Activated CD8-positive, alpha-beta memory T cell treated with anti-CD3 and anti-CD28 coated beads for 1 hour (primary cell): ENCODE data around the gene STARD3NL.
"Not testable (repeated sequence)": the region's sequence is repeated elsewhere in the genome, so short reads cannot be mapped to it uniquely, and the experiment has no call there.

ENCODE experiments used
- DNase-seq, 2 donors: peaks; one replicate each; pipeline ENCODE4 v3.0.0-alpha.2; 2020; ENCODE audit warnings: low read depth in 1 of 2; ENCODE audit errors: extremely low read depth in 1 of 2

Gene STARD3NL, protein sequence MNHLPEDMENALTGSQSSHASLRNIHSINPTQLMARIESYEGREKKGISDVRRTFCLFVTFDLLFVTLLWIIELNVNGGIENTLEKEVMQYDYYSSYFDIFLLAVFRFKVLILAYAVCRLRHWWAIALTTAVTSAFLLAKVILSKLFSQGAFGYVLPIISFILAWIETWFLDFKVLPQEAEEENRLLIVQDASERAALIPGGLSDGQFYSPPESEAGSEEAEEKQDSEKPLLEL

DNA sequence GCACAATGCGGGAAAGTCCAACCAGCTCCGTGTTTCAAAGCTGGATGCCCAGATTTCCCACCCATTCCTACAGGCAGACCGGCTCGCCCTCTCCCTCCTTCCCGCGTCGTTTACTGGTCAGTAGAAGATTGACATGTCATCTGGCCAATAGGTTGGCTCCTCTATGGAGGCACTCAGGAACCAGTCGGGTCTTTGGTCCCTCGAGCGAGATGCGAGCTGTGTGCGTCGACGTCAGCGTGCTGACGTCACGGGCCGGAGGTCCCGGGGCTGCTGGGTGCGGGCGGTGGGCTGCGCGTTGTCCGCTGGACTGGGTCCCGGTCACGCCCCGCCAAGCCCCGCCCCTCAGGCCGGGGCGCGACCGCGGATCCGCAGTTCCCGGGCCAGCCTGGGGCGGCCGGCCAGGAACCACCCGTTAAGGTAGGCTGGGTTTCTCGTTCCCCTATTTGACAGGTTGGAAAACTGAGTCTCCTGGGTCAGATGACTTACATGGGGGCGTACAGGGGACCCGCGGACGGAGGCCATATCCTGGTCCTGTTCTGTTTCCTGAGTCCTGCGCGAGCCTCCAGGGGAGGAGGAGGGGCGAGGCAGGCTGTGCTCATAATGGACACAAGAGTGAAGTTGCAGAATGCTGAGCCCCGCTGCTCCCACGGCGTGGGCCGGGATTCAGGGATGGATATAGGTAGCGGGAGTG lies at the start of gene STARD3NL:
TSS of gene STARD3NL (plus strand) at position 242 of the 691 bp plus-strand sequence. CDS start 29,260 bp downstream, outside the sequence.
- peak; percentile 70 to 82 for DNase-seq

DNA sequence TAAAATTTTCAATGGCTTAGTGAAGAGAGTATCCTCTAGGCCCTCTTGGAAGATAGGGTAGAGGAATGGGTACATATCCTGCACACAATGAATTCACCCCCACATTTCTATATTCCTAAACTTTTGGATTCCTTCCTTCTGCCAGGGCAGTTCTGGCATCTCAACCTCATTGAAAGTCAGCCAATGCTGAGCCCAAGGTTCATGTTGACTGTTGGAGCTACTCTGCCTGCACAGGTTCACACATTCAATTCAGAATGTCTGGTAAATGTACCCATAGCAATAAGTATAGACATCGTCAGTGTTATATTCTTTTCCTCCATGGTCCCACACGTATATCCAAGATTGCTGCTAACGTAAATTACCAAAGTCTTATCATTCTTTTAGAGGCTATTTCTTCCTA lies 48.9 kb upstream of the STARD3NL start:
- no peak for DNase-seq

DNA sequence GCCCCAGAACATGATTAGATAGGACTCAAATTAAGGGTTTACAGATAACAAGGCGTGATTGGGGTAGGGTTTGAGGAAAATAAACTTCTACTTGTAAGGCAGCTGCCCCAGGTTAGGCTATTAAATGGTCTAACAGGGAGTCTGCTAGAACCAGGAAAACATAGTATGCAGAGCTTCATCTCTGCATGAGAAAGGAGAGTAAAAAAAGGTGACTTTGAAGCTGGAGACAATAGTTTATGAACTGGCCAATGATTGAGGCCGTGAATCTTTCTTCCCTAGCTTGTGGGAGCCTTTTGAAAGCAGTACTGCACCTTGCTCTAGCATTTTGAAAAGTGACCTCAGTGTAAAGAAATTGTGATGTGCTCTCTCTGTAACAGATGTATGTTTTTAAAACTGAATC lies 48.5 kb upstream of the STARD3NL start:
- DNase-seq = no peak

DNA sequence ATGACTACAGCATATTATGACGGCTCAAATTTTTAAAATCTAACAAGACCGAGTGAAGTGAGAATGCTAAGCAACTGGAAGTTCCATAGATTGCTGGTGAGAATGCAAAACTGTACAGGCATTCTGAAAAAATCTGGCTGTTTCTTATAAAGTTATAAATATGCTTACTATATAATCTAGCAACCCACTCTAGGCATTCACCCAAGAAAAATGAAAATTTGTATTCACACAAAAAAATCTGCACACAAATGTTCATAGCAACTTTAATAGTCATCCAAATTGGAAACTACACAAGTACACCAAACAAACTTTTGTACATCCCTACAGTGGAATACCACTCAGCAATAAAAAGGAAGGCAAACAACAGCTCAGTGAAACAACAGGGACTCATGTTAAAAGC lies 39.9 kb upstream of the STARD3NL start:
- DNase-seq = no peak

DNA sequence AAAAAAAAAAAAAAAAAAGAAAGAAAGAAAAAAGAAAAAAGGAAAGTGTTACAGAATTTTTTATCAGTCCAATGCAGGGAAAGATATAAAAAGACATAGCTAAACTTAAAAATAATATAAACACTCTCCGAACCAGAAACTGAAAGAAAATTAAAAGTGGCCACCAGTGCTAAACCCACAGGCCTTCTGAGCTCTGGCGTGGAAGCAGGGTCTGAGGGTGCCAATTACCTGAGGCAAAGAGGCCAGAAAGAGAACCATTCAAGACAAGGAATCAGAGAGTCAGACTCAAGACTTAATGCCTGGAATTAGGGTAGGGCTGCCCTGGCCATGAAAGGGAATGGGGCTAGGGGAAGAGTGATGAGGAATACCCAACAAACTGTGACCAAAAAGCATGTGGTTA lies 36.9 kb upstream of the STARD3NL start:
- no peak for DNase-seq

DNA sequence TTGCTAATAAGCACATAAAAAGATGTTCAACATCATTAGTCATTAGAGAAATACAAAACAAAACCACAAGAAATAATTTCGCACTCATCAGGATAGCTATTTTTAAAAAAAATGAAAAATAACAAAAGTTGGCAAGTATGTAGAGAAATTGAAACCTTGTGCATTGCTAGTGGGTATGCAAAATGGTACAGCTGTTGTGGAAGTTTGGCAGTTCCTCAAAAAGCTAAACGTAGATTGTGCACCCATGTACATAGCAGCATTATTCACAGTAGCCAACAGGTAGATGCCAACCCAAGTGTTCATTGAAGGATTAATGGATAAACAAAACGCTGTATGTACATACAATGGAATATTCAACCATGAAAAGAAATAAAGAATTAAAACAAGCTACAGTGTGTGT lies 35.3 kb upstream of the STARD3NL start:
- DNase-seq = no peak

DNA sequence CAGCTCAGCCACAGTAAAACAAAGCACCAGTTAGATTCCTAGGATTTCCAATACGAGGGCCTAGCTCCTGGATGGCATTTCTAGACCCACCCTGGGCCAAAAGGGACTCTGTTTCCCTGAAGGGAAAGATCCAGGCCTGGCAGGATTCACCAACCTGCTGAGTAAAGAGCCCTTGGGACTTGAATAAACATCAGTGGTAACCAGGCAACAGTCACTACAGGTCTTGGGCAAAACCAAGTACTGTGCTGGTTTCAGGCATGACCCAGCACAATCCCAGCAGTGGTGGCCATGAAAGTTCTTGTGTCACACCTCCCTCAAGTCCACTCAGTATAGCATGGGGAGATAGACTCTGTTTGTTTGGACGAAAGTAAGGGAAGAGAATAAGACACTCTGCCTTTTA lies 31.0 kb upstream of the STARD3NL start:
- no peak for DNase-seq

DNA sequence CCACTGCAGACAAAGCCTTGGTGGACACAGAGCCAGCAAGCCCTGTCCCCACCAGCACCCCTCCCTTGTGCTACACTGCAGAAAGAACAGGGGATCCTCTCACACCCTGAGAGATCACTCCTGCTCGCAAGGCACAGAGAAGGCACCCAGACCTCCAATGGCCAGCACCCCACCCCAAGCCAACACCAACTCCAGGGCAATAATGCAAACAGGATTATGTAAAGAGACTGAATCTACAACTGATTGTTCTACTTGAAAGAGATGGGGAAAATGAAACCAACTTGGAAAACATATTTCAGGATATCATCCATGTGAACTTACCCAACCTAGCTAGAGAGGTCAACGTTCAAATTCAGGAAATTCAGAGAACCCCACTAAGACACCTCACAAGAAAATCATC lies 26.5 kb upstream of the STARD3NL start:
- no peak for DNase-seq

DNA sequence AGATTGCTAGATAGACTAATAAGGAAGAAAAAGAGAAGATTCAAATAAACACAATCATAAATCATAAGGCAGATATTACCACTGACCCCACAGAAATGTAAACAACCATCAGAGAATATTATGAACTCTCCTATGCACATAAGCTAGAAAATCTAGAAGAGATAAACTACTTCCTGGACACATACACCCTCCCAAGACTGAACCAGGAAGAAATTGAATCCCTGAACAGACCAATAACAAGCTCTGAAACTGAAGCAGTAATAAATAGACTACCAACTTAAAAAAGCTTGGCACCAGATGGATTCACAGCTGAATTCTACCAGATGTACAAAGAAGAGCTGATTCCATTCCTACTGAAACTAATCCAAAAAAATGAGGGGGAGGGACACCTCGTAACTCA lies 24.5 kb upstream of the STARD3NL start:
- no peak for DNase-seq

DNA sequence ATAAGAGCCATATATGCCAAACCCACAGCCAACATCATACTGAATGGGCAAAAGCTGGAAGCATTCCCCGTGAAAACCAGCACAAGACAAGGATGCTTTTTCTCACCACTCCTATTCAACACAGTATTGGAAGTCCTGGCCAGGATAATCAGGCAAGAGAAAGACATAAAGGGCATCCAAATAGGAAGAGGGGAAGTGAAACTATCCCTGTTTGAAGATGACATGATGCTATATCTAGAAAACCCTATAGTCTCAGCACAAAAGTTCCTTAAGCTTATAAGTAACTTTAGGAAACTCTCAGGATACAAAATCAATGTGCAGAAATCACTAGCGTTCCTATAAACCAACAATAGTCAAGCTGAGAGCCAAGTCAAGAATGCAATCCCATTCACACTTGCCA lies 23.8 kb upstream of the STARD3NL start:
- DNase-seq = no peak

DNA sequence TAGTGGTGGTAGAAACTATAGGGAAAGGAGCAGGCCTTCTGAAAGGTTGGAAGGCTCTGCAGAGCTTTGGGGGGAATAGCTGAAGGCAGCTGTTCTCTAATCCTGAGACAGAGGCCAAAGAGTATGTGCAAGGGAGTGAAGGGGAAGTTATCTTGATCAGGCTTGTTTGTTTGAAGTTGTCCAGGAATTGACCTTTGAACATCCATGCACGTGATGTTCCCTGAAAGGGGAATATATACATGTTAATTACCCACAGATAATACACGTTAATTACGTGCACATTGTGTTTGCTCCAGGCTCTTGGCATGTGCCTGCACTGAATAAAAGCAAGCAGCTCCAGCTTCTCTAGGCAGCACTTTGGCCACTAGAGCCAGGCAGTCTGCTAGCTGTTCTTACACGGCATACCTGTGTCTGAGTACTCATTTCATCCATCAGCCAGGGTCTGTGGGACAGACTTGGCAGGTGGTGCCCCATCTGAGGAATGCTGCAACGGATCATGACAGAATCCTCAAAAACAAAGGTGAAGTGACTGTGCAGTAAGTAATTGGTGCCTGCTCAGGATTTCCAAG lies 18.0 kb upstream of the STARD3NL start:
- no peak for DNase-seq

DNA sequence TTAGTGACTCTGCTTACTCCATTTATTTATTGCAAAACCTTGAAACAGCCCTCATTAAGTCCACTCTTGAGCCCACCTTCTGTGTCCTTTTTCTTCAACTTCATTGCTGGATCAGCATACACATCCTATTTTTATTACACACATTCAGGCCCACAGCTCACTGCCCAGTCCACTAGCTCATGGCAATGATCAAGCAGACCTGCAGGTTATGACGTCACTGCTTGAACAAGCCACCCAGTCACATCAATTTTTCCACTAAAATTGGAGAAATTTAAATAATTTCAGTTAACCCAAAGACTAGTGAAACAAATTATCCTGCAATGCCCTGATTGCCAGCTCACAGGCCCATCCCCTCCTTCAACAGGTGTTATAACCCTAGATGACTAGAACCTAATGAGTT lies 16.0 kb upstream of the STARD3NL start:
- no peak for DNase-seq

DNA sequence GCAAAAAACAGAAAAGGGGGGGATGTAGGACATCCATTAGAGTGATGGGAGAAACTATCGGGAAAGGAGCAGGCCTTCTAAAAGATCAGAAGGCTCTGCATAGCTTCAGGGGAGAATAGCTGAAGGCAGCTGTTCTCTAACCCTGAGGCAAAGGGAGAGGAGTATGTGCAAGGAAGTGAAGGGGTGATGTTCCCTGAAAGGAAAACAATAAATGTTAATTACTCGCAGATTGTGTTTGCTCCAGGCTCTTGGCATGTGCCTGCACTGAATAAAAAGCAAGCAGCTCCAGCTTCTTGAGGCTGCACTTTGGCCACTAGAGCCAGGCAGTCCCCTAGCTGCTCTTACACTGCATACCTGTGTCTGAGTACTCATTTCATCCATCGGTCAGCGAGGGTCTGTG lies 14.4 kb upstream of the STARD3NL start:
- DNase-seq = no peak

DNA sequence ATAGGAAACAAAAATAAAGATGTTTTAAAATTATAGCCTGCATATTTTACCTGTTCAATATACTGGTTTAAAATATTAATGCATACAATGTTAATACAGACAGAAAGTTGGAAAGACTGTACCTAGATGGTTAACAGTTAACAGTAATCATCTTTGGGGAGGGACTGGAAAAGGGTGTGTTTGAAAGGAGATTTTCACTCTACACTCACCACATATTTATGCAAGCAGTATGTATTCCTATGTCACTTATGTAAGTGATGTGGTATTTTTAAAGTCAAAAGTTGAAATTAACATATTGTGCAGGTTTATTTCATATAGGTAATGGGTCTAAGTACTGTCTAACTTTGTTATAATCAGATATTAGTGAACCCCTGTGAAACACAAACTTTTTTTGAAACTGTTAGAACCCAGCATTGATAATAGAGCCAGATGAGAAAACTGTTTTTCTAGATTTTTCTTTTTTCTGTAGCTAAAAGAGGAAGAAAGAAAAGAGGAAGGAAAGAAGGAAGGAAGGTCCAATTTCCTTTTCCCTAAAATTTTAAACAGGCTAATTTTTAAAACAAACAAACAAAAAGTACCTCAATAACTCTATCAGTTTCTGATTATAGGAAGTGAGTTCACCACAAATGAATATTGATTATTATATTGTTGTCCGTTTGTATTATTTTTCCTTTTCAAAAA lies 9.0 kb upstream of the STARD3NL start:
- no peak for DNase-seq

DNA sequence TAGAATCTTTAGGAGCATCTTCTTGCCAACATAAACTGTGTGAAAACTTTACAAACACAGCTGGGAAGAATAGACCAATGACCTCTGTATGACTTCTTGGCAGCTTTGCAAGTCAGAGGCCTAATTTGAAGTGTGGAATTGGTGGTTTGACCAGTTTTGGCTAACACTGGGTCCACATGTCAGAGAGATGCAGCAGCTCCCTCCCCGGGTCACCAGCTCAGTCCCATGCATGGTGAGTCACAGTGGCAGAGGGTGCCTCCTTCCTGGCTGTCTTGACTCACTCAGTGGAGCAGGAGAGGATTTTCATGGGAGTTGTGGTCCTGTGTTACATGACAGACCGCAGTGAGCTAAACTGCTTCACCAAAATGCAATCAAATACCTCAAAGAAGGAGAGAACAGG lies 8.2 kb upstream of the STARD3NL start:
- DNase-seq = peak in 1 of 2 donors; percentile 2

DNA sequence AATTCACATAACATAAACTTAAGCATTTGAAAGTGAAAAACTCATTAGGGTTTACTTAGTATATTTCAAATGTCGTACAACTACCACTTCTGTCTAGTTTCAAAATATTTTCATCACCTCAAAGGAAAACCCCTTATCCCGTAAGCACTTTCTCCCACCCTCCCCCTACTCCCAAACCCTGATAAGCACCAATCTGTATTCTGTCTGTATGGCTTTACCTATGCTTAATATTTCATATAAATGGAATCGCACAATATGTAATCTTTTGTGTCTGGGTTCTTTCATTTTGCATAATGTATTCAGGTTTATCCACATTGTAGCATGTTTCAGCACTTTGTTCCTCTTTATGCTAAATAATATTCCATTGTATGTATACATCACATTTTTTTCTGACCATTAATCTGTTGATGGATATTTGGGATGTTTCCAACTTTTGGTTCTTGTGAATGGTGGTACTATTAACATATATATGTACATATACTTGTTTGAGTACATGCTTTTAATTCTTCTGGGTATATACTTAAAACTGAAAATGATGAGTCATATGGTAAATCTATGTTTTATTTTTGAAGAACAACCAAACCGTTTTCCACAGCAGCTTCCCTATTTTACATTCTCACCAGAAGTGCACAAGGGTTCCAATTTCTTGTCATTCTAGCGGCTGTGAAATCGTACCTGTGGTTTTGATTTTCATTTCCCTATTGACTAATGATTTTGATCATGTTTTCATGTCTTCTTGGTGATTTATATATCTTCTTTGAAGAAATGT lies 6.2 kb upstream of the STARD3NL start:
- no peak for DNase-seq

DNA sequence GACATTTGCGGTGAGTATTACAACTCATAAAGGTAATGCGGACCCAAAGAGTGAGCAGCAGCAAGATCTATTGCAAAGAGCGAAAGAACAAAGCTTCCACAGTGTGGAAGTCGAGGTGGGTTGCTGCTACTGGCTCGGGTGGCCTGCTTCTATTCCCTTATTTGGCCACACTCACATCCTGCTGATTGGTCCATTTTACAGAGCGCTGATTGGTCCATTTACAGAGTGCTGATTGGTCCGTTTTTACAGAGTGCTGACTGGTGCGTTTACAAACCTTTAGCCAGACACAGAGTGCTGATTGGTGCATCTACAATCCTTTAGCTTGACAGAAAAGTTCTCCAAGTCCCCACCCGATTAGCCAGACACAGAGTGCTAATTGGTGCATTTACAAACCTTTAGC lies 2.5 kb upstream of the STARD3NL start:
- not testable (repeated sequence) for DNase-seq

DNA sequence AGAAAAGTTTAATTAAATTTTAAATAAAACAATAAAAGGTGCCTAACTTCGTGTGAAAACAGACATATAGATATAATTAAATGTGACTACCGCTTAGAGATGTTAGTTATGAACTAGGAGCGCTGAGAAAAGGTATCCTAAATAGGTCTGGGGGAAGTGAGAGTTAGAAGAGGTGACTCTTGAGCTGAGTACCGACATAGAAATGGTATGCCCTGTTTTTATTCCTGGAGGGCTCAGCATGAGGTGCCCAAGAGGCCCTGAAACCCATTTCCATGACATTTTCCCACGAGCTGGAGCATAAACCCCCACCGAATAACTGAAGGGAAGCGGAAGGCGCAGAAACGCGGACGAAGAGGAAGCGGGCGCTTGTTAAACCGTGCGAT lies 433 bp upstream of the STARD3NL start:
- DNase-seq = no peak

DNA sequence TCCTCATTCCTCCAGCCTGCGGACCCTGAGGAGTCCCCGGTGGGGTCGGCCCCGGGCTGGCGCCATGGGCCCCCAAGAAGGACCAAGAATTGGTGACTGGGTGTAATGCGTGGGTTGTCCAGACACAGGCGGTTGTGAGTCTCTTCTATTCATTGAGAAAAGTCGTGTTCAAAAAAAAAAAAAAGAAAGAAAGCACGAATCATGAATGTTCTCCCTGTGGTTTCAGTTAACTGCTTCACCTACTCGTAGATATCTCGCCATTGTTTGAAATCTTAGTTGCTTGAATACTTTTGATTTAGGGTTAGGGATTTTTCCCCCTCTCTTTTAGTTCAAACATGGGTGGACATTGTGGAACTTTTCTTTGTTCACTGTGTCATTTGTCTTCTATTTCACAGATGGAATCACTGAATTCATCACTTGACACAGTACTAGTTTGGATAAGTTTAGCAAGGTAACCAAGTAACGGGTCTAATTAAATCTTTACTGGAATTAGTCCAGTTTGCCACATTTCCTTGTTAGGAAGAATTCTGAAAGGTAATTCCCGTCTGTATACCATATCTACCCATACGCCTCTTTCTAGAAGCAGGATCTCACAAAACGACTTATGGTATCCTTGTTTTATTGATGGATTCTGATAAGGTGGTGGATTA lies 775 bp downstream of the STARD3NL start:
- DNase-seq = peak in 1 of 2 donors; percentile 5

DNA sequence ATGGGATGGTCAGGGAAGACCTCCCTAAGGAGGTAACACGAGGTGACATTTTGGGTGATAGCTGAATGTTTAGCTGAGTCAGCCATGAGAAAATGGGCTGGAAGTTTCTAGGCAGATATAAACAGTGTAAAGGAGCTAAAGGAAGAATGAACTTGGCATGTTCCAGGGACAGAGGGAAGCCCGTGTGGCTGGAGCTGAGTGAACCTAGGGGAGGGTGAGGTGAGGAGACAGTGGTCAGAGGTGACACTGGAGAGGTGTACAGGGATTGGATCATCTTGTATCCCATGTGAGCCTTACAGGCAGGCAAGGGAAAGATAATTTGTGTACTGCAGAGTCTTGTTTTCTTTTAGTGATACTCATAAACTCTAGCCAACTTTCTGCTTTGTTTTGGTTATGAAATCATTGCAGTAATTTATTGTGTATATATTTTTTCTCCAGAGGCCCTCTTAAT lies 1.8 kb downstream of the STARD3NL start:
- no peak for DNase-seq

DNA sequence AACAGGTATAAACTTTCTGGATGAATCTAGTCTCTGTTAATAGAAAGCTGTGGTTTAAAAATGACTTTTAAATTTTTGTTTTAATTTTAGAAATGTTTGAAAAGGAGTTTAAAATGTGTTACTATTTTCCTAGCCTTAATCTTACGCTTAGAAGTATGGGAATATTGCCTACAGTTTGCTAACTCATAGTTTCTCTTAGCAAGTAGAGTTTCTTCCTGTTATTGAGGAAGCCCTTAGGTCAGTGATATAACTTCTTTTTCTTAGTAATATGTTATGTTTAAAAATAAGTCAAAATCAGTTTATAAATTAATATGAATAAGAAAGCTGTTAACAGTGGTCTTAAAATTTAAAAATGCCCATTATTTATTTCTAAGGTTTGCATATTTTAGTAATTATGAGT lies 3.1 kb downstream of the STARD3NL start:
- no peak for DNase-seq
